Measurements from ENCODE around the gene P2RX5.
A peak's percentile ranks its signal among the peaks of the same experiment; 100 is the strongest.
"Not testable (repeated sequence)": the region's sequence is repeated elsewhere in the genome, so short reads cannot be mapped to it uniquely, and the experiment has no call there.

P2RX5 gene

GRCh38 chr17:3695723-3696411, at the start of gene P2RX5:
TSS of gene P2RX5 (minus strand) at chr17:3696155. CDS start at chr17:3696005, 150 bp downstream.
- DNase-seq (ENCODE audit: low spot score): no peak

GRCh38 chr17:3745071-3745470, 49.1 kb upstream of the P2RX5 start:
- no peak for DNase-seq (ENCODE audit: low spot score)

GRCh38 chr17:3744014-3744413, 48.1 kb upstream of the P2RX5 start:
- no peak for DNase-seq (ENCODE audit: low spot score)

GRCh38 chr17:3740611-3741073, 44.7 kb upstream of the P2RX5 start:
- peak; percentile 20 for DNase-seq (ENCODE audit: low spot score)

- DNase-seq (ENCODE audit: low spot score): no peak
Observed at GRCh38 chr17:3739422-3740124, 43.6 kb upstream of the P2RX5 start.

- DNase-seq (ENCODE audit: low spot score): peak; percentile 39
Observed at GRCh38 chr17:3738562-3739295, 42.8 kb upstream of the P2RX5 start.

GRCh38 chr17:3735515-3735914, 39.6 kb upstream of the P2RX5 start:
- no peak for DNase-seq (ENCODE audit: low spot score)

- not testable (repeated sequence) for DNase-seq (ENCODE audit: low spot score)
Observed at GRCh38 chr17:3734911-3735276, 38.9 kb upstream of the P2RX5 start.

GRCh38 chr17:3732210-3732621, 36.3 kb upstream of the P2RX5 start:
- no peak for DNase-seq (ENCODE audit: low spot score)

GRCh38 chr17:3730881-3731429, 35.0 kb upstream of the P2RX5 start:
- DNase-seq (ENCODE audit: low spot score): no peak

GRCh38 chr17:3729881-3730280, 33.9 kb upstream of the P2RX5 start:
- DNase-seq (ENCODE audit: low spot score): no peak

GRCh38 chr17:3728099-3728498, 32.1 kb upstream of the P2RX5 start:
- not testable (repeated sequence) for DNase-seq (ENCODE audit: low spot score)

GRCh38 chr17:3727041-3727440, 31.1 kb upstream of the P2RX5 start:
- no peak for DNase-seq (ENCODE audit: low spot score)

- DNase-seq (ENCODE audit: low spot score): no peak
Observed at GRCh38 chr17:3724378-3725077, 28.6 kb upstream of the P2RX5 start.

- peak; percentile 87 for DNase-seq (ENCODE audit: low spot score)
Observed at GRCh38 chr17:3723556-3724377, 27.8 kb upstream of the P2RX5 start, which contains the start of gene HASPIN. TSS of gene HASPIN (plus strand) at chr17:3723903. CDS start at chr17:3723936, 33 bp downstream.

- no peak for DNase-seq (ENCODE audit: low spot score)
Observed at GRCh38 chr17:3723188-3723555, 27.2 kb upstream of the P2RX5 start.

GRCh38 chr17:3722716-3723115, 26.8 kb upstream of the P2RX5 start:
- no peak for DNase-seq (ENCODE audit: low spot score)

- DNase-seq (ENCODE audit: low spot score): no peak
Observed at GRCh38 chr17:3719265-3719664, 23.3 kb upstream of the P2RX5 start.

GRCh38 chr17:3718201-3718600, 22.2 kb upstream of the P2RX5 start:
- no peak for DNase-seq (ENCODE audit: low spot score)

GRCh38 chr17:3715296-3715695, 19.3 kb upstream of the P2RX5 start:
- no peak for DNase-seq (ENCODE audit: low spot score)

All from Ammon's horn (tissue), 1 donor.